IPS DF 4.7 (cell line): ENCODE data around the gene PADI1.

Source experiments
- DNase-seq: peaks from one replicate; pipeline ENCODE4 v3.0.0-alpha.2; 2013; ENCODE audit warnings: low spot score; ENCODE audit errors: extremely low read depth

PADI1 gene

GRCh38 chr1:17215545-17215890 is 10.6 kb downstream of the PADI1 start:
- DNase-seq = no peak

- no peak for DNase-seq
These were observed 11.2 kb downstream of the PADI1 start for GRCh38 chr1:17216078-17216477.

- no peak for DNase-seq
These were observed 12.7 kb downstream of the PADI1 start for GRCh38 chr1:17217607-17218006.

- DNase-seq = no peak
These were observed 14.0 kb downstream of the PADI1 start for GRCh38 chr1:17218939-17219338.

GRCh38 chr1:17220287-17220686 is 15.4 kb downstream of the PADI1 start:
- no peak for DNase-seq

- DNase-seq = no peak
These were observed 17.6 kb downstream of the PADI1 start for GRCh38 chr1:17222557-17222956.

GRCh38 chr1:17224434-17224833 is 19.5 kb downstream of the PADI1 start:
- DNase-seq = no peak

GRCh38 chr1:17225140-17225539 is 20.2 kb downstream of the PADI1 start:
- no peak for DNase-seq

GRCh38 chr1:17227358-17227915 is 22.5 kb downstream of the PADI1 start:
- DNase-seq = no peak

GRCh38 chr1:17228619-17229018 is 23.7 kb downstream of the PADI1 start:
- no peak for DNase-seq

GRCh38 chr1:17229379-17229778 is 24.5 kb downstream of the PADI1 start:
- no peak for DNase-seq

GRCh38 chr1:17230106-17230505 is 25.2 kb downstream of the PADI1 start:
- DNase-seq = no peak

- DNase-seq = no peak
These were observed 25.9 kb downstream of the PADI1 start for GRCh38 chr1:17230671-17231310.

- DNase-seq = no peak
These were observed 28.1 kb downstream of the PADI1 start for GRCh38 chr1:17232759-17233661.

GRCh38 chr1:17233675-17234320 is 28.9 kb downstream of the PADI1 start:
- DNase-seq = no peak

- no peak for DNase-seq
These were observed 29.5 kb downstream of the PADI1 start for GRCh38 chr1:17234405-17234804.

GRCh38 chr1:17235135-17235885 is 30.4 kb downstream of the PADI1 start:
- DNase-seq = no peak

- DNase-seq = peak; percentile 79
These were observed 32.0 kb downstream of the PADI1 start for GRCh38 chr1:17236779-17237560.

GRCh38 chr1:17237561-17237903 is 32.6 kb downstream of the PADI1 start:
- no peak for DNase-seq

GRCh38 chr1:17239420-17239819 is 34.5 kb downstream of the PADI1 start:
- DNase-seq = peak; percentile 92
